ENCODE data around the gene ADISSP.

The ADISSP gene

DNA sequence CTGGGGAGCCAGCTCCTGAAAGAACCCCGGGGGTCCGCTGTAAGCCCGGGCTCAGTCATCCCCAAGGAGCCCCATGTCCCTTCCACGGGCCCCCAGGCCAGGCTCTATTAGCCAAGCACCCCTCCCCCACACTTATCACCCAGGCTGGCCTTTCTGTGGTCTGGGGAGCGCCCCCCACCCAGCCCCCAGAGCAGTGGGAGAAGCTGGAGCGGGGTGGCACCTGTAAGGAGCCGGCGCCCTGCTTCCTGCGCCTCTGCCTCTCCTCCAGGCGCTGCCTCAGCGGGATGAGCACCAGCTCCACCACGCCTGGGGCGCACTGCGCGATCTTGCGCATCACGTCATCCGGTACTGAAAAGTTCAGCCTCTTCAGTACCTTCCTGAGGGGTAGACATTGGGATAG, 11.4 kb upstream of the ADISSP start:
- no peak for DNase-seq

DNA sequence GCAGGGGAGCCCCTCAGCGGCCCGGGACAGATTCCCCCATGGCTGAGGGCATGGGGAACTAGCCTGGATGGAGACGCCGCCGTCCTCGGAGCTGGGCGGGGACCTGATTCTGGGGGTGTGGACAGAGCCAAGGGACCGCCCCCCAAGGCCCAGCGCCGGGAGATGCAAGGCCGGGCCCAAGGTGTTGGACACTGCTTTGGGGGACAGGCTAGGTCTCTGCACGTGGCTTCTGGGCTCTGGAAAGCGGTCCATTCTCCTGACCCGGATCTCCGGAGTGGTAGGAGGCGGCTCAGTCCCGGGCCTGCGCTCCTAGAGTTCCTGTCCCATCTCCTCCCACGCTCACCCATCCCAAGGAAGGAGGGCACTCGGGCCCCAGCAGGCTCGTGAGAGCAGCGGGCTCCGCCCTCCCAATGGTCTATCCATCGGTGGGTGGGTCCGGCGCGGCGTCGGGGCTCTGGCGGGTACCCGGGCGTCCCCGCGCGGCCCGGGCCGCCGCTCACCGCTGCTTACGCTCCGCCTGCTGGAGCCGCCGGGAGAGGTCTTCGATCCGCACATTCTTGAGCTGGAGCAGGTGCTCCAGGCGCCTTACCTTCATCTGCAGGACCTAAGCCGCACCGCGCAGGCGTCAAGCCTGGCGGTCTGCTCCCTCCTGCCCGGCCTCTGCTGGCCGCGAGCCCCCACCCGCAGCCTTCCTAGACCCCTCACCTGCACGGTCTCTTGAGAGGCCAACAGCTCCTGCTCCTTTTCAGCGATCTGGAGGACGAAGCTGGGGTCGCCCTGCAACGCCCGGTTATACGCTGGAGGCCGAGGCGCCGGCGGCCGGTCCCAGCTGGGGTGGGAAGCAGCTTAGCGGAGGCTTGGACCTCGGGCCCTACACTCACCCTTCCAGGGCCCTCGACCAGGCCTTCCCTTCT, 10.4 kb upstream of the ADISSP start:
- DNase-seq: peak; percentile 31

DNA sequence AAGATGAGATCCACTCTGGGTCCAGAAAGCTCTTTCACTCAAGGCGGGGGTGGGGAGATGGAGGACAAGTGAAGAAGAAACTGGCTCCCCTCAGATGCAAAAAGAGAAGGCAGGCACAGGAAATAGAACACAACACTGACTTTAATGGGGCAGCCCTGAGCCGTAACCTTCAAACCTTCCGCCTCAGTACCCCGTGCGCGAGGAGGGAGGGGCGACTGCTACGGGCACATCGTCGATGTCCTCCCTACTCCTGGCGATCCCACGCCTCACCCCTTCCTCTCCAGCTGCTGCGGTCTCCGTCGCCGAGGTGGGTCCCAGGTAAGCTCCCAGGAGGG, 9.8 kb upstream of the ADISSP start:
- DNase-seq: peak; percentile 31

DNA sequence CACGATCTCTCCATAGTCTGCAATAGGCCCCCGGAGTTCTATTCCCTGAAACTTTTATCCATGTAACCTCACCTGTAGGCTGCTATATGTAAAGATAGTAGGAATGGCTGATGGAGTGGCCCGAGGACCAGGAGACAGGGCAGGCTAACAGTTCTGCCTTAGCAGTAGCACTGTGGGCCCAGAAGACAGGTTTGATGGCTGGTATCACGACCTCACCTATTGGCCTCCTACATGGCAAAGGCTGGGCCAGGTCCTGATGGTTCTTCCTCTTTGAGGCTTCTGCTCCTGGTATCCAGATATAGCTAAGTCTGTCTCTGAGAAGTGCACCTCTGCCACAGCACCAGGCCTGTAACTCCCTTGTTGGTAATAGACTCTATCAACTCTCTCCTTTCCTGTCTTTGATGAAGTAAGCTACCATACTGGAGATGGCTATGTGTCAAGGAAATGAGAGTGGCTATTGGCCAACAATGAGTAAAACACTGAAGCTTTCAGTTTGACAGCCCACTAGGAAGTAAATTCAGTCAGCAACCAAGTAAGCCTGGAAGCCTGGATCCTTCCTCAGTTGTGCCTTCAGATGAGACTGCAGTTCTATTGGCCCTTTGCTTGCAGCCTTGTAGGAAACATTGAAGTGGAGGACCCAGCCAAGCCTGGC, 8.0 kb upstream of the ADISSP start:
- DNase-seq: no peak

DNA sequence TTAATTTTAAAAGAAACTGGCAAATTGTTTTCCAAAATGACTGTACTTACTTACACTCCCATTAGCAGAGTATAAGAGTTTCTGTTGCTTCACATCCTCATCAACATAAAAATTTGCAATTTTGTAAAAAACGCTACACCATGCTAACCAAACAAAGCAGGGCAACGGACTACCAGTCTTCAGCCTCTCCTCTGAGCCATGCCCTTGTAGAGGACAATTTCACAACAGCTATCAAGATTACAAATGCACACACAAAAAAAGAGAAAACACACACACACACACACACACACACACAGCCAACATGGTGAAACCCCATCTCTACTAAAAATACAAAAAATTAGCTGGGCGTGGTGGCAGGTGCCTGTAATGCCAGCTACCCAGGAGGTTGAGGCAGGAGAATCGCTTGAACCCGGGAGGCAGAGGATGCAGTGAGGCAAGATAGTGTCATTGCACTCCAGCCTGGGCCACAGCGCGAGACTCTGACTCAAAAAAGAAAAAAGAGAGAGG, 4.1 kb upstream of the ADISSP start:
- DNase-seq: no peak

DNA sequence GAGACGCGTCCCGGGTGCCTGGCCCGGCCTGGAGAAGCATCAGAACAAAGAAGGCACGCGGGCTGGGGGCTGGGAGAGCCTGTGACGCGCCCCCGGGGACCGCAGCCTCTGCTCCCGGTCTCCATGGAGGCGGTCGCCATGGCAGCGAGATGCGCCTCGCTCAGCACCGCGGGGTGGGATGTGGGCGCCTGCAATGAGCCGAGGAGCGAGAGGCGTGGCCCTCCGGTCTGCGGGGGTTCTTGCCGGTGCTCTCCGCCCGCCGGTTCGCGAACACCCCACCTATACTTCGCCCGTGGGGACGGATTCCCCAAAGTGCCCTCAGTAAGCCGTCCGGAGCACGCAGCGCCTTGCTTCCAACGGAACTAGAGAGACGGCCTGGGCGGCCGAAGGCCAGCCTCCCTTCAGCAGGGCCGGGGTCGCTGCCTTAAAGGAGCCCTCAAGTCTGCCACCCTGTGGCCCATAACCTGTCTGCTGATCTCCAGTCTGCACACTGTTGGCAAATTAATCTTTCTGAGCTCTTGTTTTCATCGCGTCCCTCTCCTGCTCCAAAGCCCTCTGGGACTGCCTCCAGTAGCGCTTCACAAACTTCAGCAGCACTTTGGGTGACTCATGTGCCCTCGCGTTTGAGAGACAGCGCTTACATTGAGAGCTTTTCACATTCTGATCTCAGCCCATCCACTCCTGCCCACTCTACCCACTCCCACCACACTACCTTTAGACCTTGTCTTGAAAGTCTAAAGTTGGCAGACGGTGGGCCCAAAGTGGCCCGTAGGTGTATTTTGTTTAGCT, 983 bp upstream of the ADISSP start:
- peak; percentile 79 for DNase-seq

DNA sequence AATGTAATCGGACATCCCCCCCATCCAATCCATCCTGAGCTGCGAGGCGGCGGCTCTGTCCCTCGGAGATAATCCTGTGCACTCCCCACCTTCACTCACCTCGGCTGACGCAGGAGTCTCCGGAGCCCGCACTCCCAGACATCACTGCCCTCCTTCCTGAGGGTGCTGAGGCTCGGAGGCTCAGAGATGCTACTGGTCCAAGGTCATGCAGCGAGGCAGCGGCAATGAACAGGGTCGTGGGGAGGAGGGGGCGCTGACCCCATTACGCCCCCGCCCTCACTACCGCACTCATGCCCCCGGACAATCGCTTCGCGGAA, 485 bp downstream of the ADISSP start:
- no peak for DNase-seq

DNA sequence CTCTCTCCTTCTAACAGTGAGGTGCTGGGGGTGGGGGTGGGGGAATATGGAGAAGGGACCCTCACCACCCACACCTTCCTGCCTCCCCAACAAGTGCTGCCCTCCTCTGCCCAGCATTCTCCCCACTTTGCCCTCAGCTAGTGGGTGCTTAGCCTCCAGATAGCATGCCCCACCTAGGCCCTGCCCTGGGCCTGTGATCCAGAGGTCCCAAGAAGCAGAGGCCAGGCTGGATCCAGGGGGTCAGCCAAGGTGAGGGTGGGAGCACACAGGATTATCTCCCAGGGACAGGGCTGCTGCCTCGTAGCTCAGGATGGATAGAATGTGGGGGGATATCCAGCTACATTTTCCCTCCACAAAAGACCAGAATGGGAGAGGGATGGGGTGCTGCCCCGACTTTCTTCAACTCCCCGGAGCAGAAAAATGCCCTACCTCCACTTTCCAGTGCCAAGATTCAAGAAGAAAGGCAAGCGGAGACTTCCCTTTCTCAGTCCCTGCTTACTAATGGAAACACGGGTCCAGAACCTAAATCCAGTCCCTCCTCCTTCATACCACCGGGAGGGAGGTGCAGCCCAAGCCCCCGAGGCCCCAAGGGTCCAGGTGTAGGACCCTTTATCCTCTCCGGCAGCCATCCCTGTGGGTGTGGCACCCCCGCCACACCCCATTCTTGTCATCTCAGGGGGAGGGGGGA, 987 bp downstream of the ADISSP start:
- DNase-seq: no peak

DNA sequence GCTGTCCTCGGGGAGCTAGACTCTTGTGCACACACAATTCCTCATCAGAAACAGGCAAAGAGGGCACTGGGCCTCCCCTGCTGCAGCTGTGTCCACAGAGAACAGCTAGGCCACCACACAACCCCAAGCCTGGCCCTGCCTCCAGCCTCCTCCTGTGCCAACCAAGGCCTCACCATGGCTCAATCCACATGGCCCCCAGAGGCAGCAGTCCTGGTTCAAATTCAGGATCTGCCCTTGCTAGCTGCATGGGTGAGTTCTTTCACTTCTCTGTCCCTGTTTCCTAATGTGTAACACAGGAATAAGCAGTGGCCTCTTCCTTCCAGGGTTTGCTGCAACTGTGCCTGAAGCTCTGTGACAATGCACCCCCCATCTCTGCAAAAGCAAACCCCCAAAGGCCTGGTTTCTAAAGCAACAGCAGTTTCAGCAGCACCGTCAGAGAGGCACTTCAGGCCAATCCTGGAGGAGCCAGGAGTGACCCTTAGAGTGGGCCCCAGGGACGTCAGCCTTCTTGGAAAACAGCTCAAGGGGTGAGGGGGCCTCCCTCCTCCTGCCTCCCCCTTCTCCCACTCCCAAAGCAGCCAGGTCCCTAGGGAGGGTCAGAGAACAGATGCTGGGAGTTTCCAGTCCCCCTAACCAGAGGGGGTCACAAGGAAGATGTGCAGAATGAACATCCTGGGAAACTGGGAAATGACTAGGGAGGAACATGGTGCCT, 2.2 kb downstream of the ADISSP start:
- no peak for DNase-seq

DNA sequence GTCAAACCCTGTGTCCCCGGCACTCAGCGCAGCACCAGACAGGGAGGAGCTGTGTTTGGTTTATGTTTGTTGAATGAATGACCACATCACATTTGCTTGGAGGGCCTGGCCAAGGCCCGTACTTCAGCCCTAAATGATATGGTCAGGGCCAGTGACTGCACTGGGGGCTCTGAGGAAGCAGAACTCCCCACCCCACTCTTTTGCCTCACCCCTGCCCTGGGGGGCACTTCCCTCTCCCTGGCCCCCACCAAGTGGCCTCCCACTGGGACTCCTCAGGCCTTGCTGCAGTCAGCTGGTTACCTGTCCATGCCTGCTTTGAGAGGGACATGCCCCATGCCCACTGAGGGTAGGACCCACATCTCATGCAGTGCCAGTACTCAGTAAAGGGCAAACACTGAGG, 2.9 kb downstream of the ADISSP start:
- no peak for DNase-seq

DNA sequence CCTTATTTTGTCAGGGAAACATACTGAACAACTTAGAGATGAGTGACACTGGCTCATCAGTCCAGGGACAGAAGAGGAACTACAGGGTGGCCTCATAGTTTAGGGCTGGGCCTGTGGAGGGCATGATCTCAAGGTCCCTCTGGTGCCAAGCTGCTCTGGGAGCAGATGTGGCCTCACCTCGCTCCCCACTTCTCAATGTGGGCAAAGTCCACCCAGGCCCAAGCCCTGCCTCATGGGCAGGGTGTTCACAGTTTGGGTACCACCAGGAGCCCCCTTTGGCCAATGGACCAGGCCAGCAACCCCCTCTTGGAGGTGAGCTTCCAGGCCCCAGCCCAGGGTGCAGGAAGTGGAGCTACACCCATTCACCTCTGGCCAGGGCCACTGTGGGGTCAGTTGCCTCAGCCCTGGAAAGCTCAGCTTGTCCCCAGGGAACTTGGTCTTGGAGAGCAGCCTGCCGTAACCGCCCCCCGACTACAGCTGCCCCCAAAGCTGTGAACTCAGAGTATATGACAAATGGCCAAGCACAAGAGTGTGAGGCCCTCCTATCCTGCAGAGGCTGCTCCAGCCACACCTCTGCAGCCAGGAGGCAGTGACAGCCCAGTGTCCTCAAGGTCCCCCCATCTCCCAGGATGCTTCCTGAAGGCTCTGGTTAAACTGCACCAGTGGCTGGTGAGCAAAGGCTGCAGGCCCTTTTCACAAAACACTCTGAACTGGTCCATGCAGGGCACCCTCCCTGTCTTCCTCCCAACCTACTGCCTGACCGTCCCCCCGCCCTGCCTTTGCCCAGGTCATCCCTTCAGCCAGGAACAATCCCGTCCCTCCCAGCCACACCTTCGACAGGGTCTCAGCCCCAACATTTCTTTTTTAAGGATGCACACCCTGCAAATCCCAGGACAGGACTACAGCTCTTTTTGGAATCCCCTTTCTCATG, 3.6 kb downstream of the ADISSP start:
- no peak for DNase-seq

DNA sequence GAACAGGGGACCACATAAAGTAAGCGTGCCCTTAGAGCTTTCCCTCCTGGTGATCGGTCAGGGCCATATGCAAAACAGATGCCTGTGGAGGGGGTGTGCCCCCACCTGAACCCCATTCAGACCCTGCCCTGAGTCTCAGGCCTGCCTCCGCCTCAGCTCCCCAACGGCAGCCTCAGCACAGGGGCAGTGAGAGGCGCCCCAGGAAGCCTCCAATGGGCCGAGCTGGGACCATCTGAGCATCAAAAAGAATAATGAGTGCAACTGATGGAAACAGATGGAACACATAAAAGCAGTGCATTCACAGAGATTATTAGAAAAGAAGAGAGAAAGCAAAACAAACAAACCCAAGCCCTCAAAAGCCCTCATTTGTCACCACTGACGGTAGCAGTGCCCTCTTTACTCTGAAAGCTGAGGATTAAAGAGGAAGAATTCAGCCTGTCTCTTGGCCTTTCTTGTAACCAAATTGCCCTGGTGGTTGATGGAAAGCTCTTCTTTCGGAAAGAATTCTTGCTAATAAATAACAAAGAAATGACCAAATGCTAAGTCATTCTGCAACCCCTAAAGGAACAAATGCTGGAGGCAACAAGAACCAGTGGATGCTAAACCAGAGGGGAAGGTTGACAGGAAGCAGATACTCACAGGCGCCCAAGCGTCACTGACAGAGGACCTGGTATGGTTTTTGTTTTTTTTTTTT, 6.8 kb downstream of the ADISSP start:
- DNase-seq: no peak

DNA sequence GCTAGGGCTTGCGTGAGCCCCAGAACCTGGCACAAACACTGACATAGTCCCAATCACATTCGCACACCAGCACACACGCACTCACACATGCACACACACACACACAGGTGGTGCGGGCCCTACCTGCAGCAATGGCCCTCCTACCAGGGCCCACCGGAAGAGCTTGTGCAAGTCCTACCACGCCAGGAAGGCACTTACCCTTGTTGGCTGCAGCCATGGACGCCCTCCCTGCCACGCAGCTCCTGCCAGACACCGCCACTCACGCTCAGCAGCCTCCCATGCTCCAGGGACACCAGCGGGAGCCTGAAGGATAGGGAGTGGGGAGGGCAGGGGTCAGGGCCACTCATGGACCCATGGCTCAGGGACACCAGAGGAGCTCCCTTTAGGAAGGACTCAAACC, 7.7 kb downstream of the ADISSP start:
- DNase-seq: no peak

DNA sequence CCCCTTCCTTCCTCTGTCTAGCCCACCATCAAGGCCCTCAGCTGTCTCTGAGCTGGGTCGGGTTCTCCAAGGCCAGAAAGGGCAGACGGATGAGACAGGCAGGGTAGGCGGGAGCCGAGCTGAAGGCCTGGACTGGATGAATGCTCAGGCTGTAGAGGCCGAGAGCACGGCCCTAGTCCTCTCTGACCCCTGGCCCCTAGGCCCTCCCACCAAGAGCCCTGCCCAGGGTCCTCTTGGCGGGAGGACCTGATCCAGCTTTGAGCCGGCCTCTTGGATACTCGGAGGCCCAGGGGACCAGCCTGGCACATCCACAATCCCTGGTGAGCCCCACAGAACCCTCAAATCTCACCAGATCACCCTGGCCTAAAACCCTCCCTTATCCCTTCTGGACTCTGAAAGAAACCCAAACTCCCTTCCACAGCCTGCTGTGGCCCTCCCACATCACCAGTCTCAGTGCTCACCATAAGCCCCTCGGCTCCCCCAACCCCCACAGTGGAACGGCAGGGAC, 8.2 kb downstream of the ADISSP start:
- DNase-seq: no peak

DNA sequence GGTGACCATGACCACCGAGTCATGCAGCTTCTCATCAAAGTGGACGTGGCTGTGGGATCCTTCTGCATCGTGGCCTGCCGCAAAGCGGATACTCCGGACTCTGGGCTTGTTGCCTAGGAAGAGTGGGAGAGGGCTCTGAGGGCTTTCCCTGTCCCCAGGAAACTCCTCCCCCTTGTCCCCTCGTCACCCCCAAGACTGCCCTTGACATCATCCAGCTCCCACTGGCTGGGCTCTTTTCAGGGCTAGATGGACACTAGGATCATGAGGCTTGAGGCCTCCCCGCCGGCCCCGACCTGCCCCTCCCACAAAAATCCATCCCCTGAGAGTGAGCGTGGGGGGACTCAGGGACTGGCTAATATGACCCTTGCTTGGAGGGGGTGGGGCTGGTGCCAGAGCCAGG, 9.0 kb downstream of the ADISSP start:
- DNase-seq: no peak

DNA sequence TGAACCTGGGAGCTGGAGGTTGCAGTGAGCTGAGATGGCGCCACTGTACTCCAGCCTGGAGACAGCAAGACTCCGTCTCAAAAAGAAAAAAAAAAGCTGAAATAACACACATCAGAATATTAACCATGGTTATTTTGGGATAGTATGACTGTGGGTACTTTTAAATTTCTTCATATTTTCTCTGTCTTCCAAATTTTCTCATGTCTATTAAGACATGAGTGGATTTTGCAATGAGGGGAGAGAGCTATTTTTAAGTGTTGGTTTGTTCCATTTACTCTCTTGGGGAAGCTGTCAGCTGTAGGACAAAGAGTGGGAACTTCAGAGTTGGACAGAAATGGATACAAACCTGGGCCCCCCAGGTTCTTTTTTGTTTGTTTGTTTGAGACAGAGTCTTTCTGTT, 10.3 kb downstream of the ADISSP start:
- DNase-seq: no peak

DNA sequence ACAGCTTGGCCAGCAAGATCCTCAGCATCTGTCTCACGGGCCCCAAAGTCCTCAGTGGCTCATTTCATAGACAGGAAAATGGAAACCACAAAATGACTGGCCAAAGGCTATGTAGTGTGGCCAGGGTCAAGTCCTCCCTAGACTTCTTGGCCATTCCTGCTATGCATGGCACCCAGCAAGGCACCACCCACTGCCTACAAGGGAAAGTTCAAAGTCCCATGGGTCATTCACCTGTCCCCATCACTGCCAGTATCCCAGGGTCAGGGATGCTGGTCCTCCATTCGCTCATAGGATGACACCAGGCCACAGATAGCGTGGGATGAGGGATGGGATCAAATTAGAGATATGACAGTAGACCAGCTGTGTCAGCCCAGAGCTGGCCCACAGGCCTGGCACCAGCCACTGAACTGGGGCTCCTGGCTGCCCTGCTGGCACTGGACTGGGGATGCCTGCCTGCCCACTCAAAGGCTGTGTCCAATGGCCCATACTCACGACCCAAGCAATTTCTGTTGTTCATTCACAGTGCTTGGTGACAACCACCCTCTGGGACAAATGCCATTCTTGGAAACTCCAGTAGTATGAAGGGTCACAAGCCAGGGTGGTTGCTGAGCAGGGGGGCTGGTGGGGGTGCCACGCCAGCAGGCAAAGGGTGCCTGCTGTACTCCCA, 11.6 kb downstream of the ADISSP start:
- DNase-seq: no peak

DNA sequence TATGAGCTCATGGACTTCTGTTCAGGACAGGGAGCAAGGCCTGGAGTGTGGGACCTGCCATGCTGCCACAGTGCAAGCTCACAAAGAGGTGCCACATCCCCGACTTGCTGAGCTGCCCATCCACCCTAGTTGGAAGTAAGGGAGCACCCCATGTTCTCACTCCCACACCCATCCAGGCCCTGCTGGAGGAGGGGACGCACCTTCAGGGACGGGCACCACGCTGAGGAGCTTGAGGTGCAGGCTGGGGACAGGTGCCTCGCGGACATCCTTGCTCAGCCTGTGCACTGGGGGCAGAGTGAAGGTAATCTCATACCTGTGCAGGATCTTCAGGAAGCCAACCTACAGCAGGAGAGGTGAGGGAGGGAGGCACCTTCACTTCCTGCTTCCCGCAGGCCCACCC, 12.3 kb downstream of the ADISSP start:
- no peak for DNase-seq

DNA sequence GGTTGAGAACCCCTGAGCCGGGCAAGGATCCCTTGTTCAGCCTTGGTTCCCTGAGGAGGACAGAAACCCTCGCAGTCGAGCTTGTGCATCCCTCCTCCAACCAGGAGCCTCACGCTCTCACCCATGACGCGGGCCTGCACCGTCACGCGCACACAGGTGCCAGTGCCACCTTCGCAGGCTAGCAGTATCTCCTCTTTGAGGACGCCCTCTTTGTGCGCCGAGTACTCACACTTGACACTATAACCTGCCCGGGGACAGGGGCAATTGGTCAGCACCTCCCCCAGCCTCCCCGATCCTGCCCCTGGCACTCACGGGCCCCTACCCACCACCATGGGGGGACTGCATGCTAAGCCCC, 13.3 kb downstream of the ADISSP start:
- DNase-seq: no peak
